GM12875 (cell line): ENCODE results near the gene KIF26B.
"Not testable (repeated sequence)": the region's sequence is repeated elsewhere in the genome, so short reads cannot be mapped to it uniquely, and the experiment has no call there.

ENCODE experiments used
- H3K4me3 ChIP-seq: one replicate; pipeline ENCODE4 v1.5.1; 2011; ENCODE audit warnings: low read depth, low read length, control low read depth
- TF ChIP-seq, protein P1 (sequence below): IDR thresholded peaks from 2 replicates; pipeline ENCODE4 v1.5.1; 2011; ENCODE audit warnings: low read depth, mild to moderate bottlenecking, control low read depth, inconsistent platforms, low read length, moderate library complexity, borderline replicate concordance; ENCODE audit not compliant: insufficient read depth

The KIF26B gene

DNA sequence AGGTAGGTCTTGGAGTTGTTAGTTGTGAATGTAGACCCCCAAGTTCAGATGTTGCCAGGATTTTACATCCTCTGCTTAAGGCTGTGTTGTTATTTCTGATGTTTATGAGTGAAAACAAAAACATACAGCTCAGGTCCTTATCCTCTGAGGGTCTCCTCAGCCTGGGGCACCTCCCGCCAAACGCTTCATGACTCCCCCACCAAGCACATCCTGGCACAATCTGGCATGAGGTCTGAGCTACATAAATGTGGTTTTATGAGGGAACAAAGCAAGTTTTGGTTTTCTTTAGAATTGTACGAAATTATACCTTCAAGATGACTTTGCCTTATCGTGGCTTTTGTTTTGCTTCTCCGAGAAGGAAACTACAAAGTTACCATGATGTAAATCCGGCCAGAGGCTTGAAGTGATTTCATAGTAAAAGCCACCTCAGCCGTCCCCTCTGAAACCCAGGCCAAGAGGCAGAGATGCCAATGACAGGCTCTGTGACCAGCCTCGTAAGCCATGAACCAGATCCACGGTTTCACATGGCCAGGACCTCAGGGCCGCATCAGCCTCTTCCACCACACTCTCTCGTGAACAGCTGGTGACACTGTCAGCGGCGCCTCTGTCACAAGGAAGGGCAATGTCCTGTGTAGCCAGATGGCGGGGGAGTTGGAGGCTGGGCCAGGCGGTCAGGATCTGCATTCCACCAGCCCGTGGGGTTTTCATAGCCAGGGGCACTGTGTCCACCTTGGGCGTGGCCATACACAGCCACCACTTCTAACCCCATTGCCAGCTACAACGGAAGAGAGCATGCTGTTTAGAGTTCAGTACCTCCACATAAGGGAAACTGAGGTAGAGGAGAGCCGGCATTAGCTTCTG is 199.4 kb downstream of the KIF26B start:
- TF ChIP-seq, protein P1, sequence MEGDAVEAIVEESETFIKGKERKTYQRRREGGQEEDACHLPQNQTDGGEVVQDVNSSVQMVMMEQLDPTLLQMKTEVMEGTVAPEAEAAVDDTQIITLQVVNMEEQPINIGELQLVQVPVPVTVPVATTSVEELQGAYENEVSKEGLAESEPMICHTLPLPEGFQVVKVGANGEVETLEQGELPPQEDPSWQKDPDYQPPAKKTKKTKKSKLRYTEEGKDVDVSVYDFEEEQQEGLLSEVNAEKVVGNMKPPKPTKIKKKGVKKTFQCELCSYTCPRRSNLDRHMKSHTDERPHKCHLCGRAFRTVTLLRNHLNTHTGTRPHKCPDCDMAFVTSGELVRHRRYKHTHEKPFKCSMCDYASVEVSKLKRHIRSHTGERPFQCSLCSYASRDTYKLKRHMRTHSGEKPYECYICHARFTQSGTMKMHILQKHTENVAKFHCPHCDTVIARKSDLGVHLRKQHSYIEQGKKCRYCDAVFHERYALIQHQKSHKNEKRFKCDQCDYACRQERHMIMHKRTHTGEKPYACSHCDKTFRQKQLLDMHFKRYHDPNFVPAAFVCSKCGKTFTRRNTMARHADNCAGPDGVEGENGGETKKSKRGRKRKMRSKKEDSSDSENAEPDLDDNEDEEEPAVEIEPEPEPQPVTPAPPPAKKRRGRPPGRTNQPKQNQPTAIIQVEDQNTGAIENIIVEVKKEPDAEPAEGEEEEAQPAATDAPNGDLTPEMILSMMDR: no peak

DNA sequence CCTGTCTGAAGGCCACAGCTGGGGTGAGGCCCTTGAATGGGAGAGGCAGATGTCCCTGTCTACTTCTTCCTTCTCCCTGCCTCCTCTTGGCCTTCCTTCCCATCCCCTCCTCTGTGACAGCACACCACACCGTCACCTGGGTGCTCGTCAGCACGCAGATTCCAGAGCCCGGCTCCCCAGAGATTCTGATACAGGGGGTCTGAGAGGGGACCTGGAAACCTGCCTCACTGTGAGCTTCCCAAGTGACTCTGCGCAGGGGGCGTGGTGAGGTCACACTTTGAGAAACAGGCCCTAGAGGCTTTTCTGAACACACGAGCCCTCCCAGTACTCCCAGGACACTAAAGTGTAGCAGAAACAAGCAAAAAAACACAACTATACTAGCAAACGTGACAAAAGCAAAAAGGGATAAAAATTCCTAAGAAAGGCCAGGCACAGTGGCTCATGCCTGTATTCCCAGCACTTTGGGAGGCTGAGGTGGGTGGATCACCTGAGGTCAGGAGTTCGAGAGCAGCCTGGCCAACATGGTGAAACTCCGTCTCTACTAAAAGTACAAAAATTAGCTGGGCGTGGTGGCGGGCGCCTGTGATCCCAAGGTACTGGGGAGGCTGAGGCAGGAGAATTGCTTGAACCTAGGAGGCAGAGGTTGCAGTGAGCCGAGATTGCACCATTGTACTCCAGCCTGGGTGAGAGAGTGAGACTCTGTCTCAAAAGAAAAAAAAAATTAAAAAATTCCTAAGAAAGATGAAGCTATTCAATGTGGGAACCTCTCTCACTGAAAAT is 201.3 kb downstream of the KIF26B start:
- H3K4me3 ChIP-seq: not testable (repeated sequence)

More for the DNA sequence above, 199.4 kb downstream of the KIF26B start:
- H3K4me3 ChIP-seq: no peak overlapping the region

DNA sequence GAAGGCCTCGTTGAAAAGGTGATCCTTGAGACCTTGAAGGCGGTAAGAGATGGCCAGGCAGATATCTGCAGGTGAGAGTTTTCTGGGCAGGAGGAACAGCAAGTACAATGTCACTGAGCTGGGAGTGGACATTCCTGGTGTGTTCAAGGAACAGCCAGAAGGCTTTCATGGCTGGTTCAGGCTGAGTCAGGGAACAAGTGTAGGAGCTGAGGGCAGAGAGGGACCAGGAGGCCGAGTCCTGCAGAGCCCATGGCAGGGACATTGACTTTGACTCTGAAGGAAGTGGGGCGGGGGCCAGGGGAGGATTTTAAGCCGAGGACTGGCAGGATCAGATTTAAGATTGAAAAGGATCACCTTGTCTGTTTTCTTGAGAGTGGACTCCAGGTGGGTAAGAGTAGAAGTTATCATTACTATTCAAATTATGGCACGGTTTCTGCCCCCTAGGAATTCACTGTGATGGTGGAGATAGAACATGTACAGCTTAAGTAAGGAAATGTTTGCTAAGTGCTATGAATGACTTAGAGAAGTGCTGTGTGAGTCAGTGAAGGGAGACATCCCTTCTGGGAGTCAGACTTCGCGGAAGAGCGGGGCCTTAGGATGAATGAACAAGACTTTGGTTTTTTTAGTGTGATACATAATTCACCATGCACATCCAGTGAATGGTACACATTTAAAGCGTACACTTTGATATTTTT is 202.3 kb downstream of the KIF26B start:
- TF ChIP-seq, protein P1: no peak
- no peak overlapping the region for H3K4me3 ChIP-seq

DNA sequence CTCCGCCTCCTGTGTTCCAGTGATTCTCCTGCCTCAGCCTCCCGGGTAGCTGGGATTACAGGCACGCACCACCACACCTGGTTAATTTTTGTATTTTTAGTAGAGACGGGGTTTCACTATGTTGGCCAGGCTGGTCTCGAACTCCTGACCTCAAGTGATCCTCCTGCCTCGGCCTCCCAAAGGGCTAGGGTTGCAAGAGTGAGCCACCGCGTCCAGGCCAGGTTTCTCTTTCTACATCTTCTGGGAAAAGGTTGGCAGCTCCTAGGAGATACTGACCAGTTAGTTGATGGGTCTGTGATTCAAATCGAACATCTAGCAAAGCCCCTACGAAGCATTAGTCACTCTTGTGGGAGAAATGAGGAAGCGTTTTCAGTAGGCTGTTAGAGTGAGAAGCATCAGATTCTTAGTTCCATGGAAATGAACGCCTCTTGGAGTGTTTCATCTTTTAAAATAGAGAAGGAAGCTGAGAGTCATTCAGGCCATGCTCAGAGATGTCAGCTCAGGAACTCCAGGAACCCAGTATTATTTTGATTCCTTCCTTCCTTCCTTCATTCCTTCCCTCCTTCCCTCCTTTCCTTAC is 204.4 kb downstream of the KIF26B start:
- H3K4me3 ChIP-seq: not testable (repeated sequence)

DNA sequence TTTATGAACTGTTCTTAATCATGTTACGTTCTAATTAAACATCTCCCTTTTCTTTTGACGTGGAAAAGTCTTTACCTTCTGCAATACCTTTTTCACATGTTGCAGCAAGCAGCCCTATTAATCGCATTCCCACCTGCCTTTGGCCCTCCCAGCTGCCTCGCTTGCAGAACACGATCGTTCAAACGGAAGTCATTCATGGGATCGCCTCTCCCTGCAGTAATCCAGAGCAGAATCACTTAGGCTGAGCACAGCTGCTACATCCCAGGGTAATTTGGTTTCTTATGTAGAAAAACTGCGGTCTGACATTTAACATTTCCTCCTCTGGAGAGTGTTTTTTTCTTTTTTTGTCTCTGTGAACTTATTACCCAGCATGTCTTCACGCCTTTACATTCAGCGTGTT is 206.3 kb downstream of the KIF26B start:
- TF ChIP-seq, protein P1: no peak
- no peak overlapping the region for H3K4me3 ChIP-seq

DNA sequence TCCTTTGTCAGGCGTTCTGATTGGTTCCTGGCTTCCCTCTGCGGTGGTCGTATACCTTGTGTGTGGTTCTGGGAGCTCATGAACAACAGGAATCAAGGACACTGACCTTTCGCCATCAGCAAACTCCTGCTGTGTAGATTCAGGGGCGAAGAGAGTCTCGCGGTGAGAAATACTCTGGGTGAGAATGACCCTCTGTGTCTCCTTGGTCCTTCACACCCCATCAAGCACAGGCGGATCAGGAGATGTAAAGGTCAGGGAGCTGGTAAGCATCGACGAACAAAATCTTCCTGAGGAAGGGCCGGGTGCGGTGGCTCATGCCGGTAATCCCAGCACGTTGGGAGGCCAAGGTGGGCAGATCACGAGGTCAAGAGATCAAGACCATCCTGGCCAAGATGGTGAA is 207.2 kb downstream of the KIF26B start:
- TF ChIP-seq, protein P1: no peak
- no peak overlapping the region for H3K4me3 ChIP-seq

DNA sequence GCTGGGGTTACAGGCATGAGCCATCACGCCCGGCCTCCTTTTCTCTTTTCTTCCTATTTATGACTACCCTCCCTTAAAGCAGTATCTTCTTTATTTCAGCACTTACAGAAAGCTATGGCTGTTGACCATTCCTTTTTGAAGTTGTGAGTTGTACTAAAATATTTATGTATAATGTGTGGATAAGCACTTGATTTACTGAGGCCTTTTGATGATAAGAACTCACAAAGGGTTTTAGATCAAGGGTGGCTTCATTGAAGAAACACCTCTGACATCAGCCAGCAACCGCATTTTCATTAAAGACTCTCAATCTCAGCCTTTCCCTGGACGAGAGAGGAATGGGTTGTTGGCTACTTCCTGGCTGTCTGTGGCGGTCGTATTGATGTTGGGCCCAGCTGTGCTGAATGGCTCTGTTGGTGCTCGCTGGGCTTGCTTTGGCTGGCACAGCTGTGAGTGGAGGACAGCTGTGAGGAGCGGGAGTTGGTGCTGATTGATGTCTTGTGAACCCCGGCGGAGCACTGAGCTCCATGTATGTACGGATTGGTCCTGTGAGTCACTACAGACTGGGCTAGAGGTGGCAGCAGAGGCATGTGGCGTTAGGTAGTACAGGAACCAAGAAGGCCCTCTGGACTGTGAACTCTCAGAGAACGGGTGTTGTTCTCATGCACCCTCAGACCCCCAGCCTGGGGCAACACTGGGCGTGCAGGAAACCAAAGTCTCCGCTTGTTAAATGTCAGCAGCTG is 208.8 kb downstream of the KIF26B start:
- TF ChIP-seq, protein P1: no peak
- no peak overlapping the region for H3K4me3 ChIP-seq
